K562 treated with DMSO at 1 percent for 48 hours (cell line): ENCODE data around the gene TMEM26. TPM values are rescaled to one million over a fixed set of nuclear protein-coding genes. Genes with fewer than 3 reads are reported as not detected.

Experiments
- total RNA-seq: library from RNA; unstranded; fragments of 300-600 nt; gene quantifications from 2 replicates; pipeline ENCODE4 v1.2.3, GENCODE V29; 2022; ENCODE audit warnings: low replicate concordance; ENCODE audit errors: extremely low read depth

Gene TMEM26
- not detected in 2 replicates for total RNA-seq

DNA sequence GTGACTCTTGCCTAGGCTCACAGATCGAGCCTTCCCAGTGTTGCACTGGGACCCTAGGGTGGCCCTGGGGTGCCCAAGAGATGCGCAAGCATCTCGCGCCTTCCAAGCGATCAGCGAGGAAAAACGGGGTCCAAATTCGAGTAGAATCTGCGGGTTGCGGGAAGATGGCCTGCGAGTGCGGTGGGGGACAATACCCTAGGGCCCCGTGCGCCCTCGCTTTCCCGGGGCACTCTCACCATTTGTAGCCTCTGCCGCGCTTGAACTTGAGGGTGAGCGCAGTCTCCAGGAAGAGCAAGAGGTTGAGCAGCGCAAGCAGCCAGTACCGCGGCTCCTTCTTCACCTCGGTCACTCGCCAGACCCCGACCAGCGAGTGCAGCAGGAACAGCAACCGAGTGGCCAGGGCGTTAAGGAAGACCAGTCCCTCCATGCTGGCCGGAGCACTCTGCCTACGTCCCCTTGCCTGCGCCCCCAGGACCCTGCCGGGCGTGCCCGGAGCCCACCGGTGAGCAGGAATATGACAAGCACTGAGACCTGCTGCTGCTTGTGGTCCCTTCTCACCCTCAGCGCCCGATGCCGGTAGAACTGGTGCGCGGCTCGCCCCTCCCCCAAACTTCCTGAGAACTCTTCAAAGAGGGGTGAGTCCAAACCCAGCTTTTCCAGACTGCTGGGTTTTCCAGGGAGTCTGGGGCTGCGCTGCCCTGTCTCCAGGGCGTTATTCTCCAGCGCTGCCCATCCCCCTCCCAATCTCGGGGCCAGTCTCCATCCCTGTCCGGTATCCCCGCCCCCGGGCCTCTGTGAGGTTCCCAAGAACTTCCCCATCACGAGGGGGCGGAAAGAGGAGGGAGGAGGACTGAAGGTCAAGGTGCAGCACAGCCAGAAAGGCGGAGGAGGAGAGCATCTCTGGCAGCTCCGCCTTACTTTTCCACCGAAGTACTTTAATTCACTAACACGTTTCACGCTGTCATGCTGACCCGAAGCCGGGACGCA lies at the start of gene TMEM26:
TMEM26 (minus strand) TSS at position 727 of the 987 bp plus-strand sequence; CDS start at position 427, 300 bp downstream.

Other genes starting within 250 kb of the TMEM26 start
- not detected in 2 replicates for gene CABCOCO1, start 209.5 kb upstream of the TMEM26 start, total RNA-seq